Suprapubic skin (tissue), 4 donors: Measurements from ENCODE around the gene CCND1. TPM values are rescaled to one million over a fixed set of nuclear protein-coding genes. Genes with fewer than 3 reads are reported as not detected.

Source experiments
- DNase-seq, 2 donors: peaks; one replicate each; pipeline ENCODE4 v3.0.0-alpha.2; 2019; ENCODE audit warnings: low spot score in 2 of 2
- H3K27ac ChIP-seq: fragments of 200-600 bp; sonication (generic); one replicate; pipeline ENCODE4 v1.5.1; 2019
- H3K27me3 ChIP-seq: fragments of 200-600 bp; sonication (generic); one replicate; pipeline ENCODE4 v1.5.1; 2019
- H3K36me3 ChIP-seq: fragments of 200-600 bp; sonication (generic); one replicate; pipeline ENCODE4 v1.5.1; 2019
- H3K4me1 ChIP-seq: fragments of 200-600 bp; sonication (generic); one replicate; pipeline ENCODE4 v1.5.1; 2019
- H3K4me3 ChIP-seq: fragments of 200-600 bp; sonication (generic); one replicate; pipeline ENCODE4 v1.5.1; 2019; ENCODE audit warnings: mild to moderate bottlenecking
- H3K9me3 ChIP-seq: fragments of 200-600 bp; sonication (generic); one replicate; pipeline ENCODE4 v1.5.1; 2019
- CTCF ChIP-seq, 2 donors: fragments of 200-600 bp in 1 of 2; fragments of 450-650 bp in 1 of 2; sonication (generic) in 1 of 2; IDR thresholded peaks; one replicate each; pipeline ENCODE4 v1.5.1; 2016 to 2019; ENCODE audit warnings: antibody characterized with exemption in 2 of 2, mild to moderate bottlenecking in 1 of 2, moderate library complexity in 1 of 2
- EP300 ChIP-seq: sonication (generic); formaldehyde crosslinking; IDR thresholded peaks from one replicate; pipeline ENCODE4 v1.6.1; 2017; ENCODE audit warnings: antibody characterized with exemption
- POLR2A ChIP-seq, 2 donors: fragments of 450-650 bp; IDR thresholded peaks; one replicate each; pipeline ENCODE4 v1.6.1; 2017; ENCODE audit warnings: antibody characterized with exemption in 2 of 2, mild to moderate bottlenecking in 2 of 2, moderate library complexity in 2 of 2
- POLR2AphosphoS5 ChIP-seq, 3 donors: sonication (generic); formaldehyde crosslinking; IDR thresholded peaks; one replicate each; pipeline ENCODE4 v1.6.1; 2017; ENCODE audit warnings: antibody characterized with exemption in 3 of 3
- WGBS: methylation state at CpG from one replicate; pipeline ENCODE4 v1.1.5; 2018; 5-methylcytosine and 5-hydroxymethylcytosine counted together
- total RNA-seq, 4 donors: library from RNA; depleted of rRNA; stranded (reverse); fragments of >200 nt; gene quantifications; one replicate each; pipeline ENCODE4 v1.1.0, GENCODE V29; 2016

The CCND1 gene
- total RNA-seq, 4 donors from 2014 or later, result 161 to 340 (median 270) TPM

- peaks cover 67% of the 10 kb centered on the region for H3K27me3 ChIP-seq
- DNase-seq, result no peak
- peaks cover 5% of the 10 kb centered on the region for H3K4me1 ChIP-seq
- no peak overlapping the region for H3K27ac ChIP-seq
- 92% methylated on average over 8 of the region's 8 CpGs for WGBS
- no peak overlapping the region for H3K4me3 ChIP-seq
- H3K9me3 ChIP-seq, result no peaks in the 10 kb centered on the region
- TF ChIP-seq CTCF (IDR thresholded peaks at IDR 0.05) (no peak), POLR2AphosphoS5 (IDR thresholded peaks at IDR 0.05) (no peak), EP300 (no peak), POLR2A (IDR thresholded peaks at IDR 0.05) (no peak)
- H3K36me3 ChIP-seq, result no peaks in the 10 kb centered on the region
Measured at GRCh38 chr11:69697469-69697843, 56.5 kb downstream of the CCND1 start.

GRCh38 chr11:69697861-69698260 is 56.9 kb downstream of the CCND1 start:
- H3K4me3 ChIP-seq, result no peak overlapping the region
- TF ChIP-seq POLR2AphosphoS5 (IDR thresholded peaks at IDR 0.05), result no peak
- TF ChIP-seq POLR2A (IDR thresholded peaks at IDR 0.05), result no peak
- TF ChIP-seq CTCF (IDR thresholded peaks at IDR 0.05), result no peak
- WGBS, result 84% methylated on average over 10 of the region's 10 CpGs

GRCh38 chr11:69698362-69698761 is 57.4 kb downstream of the CCND1 start:
- H3K9me3 ChIP-seq, result no peaks in the 10 kb centered on the region
- H3K36me3 ChIP-seq, result no peaks in the 10 kb centered on the region
- no peak overlapping the region for H3K4me3 ChIP-seq
- peaks cover 71% of the 10 kb centered on the region for H3K27me3 ChIP-seq
- no peak for DNase-seq
- WGBS, result 81% methylated on average over 2 of the region's 2 CpGs
- peaks cover 14% of the 10 kb centered on the region for H3K4me1 ChIP-seq
- H3K27ac ChIP-seq, result no peak overlapping the region
- no peak for TF ChIP-seq POLR2A (IDR thresholded peaks at IDR 0.05)
- TF ChIP-seq CTCF (IDR thresholded peaks at IDR 0.05), result no peak

More at GRCh38 chr11:69697861-69698260, 56.9 kb downstream of the CCND1 start:
- Histone ChIP-seq H3K36me3 (no peaks in the 10 kb centered on the region), H3K27ac (no peak overlapping the region), H3K4me1 (peaks cover 9% of the 10 kb centered on the region), H3K27me3 (peaks cover 69% of the 10 kb centered on the region), H3K9me3 (no peaks in the 10 kb centered on the region)
- no peak for DNase-seq

DNA sequence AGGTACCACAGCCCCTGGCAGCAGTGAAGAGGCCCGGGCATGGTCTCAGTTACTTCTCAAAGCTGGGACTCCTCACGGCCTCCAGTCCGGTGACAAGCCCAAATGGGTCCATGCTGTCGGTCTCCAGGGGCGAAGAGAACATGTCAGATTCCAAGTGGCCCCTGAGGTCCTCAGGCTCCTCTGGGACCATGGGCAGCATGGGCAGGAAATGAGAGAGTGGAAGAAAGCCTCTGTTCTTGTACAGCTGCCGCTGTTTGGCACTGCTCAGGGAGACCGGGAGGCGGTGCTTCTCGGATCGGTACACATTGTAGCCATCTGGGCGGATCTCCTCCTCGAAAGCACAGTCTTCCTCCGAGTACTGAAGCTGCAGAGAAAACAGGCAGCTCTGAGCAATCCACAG is 58.3 kb downstream of the CCND1 start:
- H3K4me1 ChIP-seq, result peaks cover 23% of the 10 kb centered on the region
- no peaks in the 10 kb centered on the region for H3K36me3 ChIP-seq
- TF ChIP-seq POLR2A (IDR thresholded peaks at IDR 0.05) (no peak), EP300 (no peak), CTCF (IDR thresholded peaks at IDR 0.05) (no peak), POLR2AphosphoS5 (IDR thresholded peaks at IDR 0.05) (no peak)
- WGBS, result 89% methylated on average over 9 of the region's 13 CpGs
- no peak overlapping the region for H3K4me3 ChIP-seq
- no peaks in the 10 kb centered on the region for H3K9me3 ChIP-seq
- H3K27me3 ChIP-seq, result peaks cover 73% of the 10 kb centered on the region
- DNase-seq, result no peak
- no peak overlapping the region for H3K27ac ChIP-seq

GRCh38 chr11:69700278-69701140 is 59.6 kb downstream of the CCND1 start:
- H3K4me1 ChIP-seq, result peaks cover 33% of the 10 kb centered on the region
- H3K27me3 ChIP-seq, result peaks cover 75% of the 10 kb centered on the region
- no peak overlapping the region for H3K27ac ChIP-seq
- no peak for TF ChIP-seq POLR2AphosphoS5 (IDR thresholded peaks at IDR 0.05)
- no peak for TF ChIP-seq CTCF (IDR thresholded peaks at IDR 0.05)
- no peak for TF ChIP-seq EP300
- no peak for TF ChIP-seq POLR2A (IDR thresholded peaks at IDR 0.05)
- WGBS, result 68% methylated on average over 15 of the region's 20 CpGs
- no peak for DNase-seq
- H3K36me3 ChIP-seq, result no peaks in the 10 kb centered on the region
- no peaks in the 10 kb centered on the region for H3K9me3 ChIP-seq
- H3K4me3 ChIP-seq, result no peak overlapping the region
